ENCODE measurements around the gene TMC8. TPM values are rescaled to one million over a fixed set of nuclear protein-coding genes. Genes with fewer than 3 reads are reported as not detected.

TMC8 gene
- polyA plus RNA-seq, 1 experiment = not detected

DNA sequence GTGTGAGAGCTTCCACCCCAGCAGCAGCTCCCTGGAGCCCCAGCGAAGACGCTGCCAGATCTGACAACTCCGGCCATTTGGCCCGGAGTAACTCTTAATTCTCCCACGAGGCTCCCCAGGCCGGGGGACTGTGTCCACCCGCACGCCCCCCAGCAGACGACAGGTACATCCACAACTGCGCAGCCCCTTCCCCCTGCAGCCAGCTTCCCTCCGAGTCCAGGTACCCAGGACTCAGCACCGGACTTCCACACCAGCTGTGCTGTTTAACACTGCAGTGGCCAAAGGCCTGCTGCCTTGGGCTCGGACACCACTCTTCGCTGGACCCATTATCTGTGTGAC is 45.0 kb downstream of the TMC8 start:
- TF ChIP-seq CTCF (IDR thresholded peaks at IDR 0.05; ENCODE audit: low read depth, low read length) = no peak
- Histone ChIP-seq H3K27me3 (ENCODE audit: control insufficient read depth, insufficient read depth, low read length) (no peaks in the 10 kb centered on the region), H3K27ac (ENCODE audit: low read depth, low read length) (no peak overlapping the region), H3K9me3 (ENCODE audit: control insufficient read depth, insufficient read depth, low read length) (peaks cover 3% of the 10 kb centered on the region; the same call in 1 of the 2 replicates), H3K4me3 (ENCODE audit: low read depth, low read length) (no peak overlapping the region)
- DNase-seq (ENCODE audit: low read depth, low spot score) = no peak
- CTCF ChIA-PET = interaction anchor here (0.9 to 2.1 kb wide), 5 partner anchors 10 to 65 kb away, joined by 3 to 13 read pairs (median 5); partner anchors contain the start of genes AFMID and TK1
- POLR2A ChIA-PET = no interaction called here

DNA sequence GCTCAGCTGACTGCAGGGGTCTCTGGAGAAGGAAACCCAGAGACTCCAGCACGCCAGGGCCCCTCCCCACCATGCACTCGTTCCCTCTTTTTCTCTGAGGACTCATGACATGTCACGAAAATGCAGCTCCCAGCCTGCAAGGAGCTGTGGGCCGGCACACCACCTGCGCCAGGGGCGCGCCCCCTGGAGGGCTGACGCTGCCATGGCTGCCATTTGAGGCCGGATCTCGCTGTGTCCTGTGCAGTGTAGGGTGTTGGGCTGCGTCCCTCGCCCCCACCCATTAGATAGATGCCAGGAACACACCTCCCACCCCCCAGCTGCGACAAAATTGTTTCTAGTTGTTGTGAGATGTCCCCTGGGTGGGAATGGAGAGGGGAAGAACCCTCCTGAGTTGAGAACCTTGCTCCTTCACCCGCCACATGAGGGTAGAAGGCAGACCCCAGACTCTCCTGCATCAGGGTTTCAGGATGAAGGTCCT is 46.0 kb downstream of the TMC8 start:
- no peaks in the 10 kb centered on the region for H3K27me3 ChIP-seq (ENCODE audit: control insufficient read depth, insufficient read depth, low read length)
- peaks cover 3% of the 10 kb centered on the region; the same call in 1 of the 2 replicates for H3K9me3 ChIP-seq (ENCODE audit: control insufficient read depth, insufficient read depth, low read length)
- no peak for DNase-seq (ENCODE audit: low read depth, low spot score)
- no peak overlapping the region for H3K27ac ChIP-seq (ENCODE audit: low read depth, low read length)
- ChIA-PET POLR2A (no interaction called here), CTCF (interaction anchor here (0.6 to 1.8 kb wide), 10 partner anchors 10 to 1596 kb away, joined by 3 to 31 read pairs (median 4); partner anchors contain the start of genes AFMID and TK1)
- H3K4me3 ChIP-seq (ENCODE audit: low read depth, low read length) = no peak overlapping the region
- TF ChIP-seq CTCF (IDR thresholded peaks at IDR 0.05; ENCODE audit: low read depth, low read length) = peak; percentile 95

DNA sequence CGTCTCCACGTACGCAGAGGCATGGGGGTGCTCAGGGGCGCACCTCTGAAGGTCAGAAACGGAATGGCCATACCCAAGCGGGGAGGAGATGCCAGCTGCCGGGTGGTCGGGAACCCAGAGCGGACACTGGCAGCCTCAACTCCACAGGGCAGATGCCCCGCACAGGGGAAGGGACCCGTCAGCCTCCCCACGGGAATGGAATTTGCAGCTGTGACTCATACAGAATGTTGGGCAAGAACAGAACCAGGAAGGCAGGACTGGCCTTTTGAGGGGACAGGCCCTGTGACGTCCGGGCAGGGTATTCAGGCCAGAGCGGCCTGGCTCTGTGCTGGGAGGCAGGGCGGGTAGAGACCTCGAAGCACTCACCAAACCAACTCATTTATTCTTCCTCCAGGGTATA is 48.8 kb downstream of the TMC8 start:
- Histone ChIP-seq H3K9me3 (ENCODE audit: control insufficient read depth, insufficient read depth, low read length) (peaks cover 3% of the 10 kb centered on the region; the same call in 1 of the 2 replicates), H3K4me3 (ENCODE audit: low read depth, low read length) (no peak overlapping the region), H3K27me3 (ENCODE audit: control insufficient read depth, insufficient read depth, low read length) (no peaks in the 10 kb centered on the region), H3K27ac (ENCODE audit: low read depth, low read length) (peak overlapping the region; percentile 61)
- ChIA-PET CTCF (interaction anchor here (0.9 kb wide), 1 partner anchor 8 kb away, joined by 3 read pairs; the partner anchor contains the start of gene AFMID), POLR2A (no interaction called here)
- peak; percentile 23 for DNase-seq (ENCODE audit: low read depth, low spot score)
- TF ChIP-seq CTCF (IDR thresholded peaks at IDR 0.05; ENCODE audit: low read depth, low read length) = no peak

DNA sequence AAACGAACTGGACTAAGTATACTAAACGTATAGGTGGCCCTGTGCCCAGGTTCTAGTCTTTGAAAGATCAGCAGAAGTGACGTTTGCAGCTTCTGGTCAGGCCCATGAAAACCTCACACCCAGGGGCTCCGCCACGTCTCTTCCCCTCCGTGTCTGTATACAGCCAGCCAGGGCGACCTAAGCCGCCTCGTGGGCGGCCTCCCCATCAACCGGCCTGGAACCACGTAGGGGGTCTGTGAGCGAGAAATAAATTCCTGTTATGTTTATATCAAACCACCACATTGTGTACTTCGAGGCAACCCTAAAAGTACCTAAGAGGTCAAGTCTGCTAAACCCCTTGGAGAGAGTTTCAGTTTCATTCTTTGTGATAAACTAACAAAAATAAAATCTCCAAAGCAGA is 49.5 kb downstream of the TMC8 start:
- CTCF ChIA-PET = interaction anchor here (0.5 kb wide), 1 partner anchor 11 kb away, joined by 3 read pairs; no protein-coding TSS in a partner anchor
- H3K4me3 ChIP-seq (ENCODE audit: low read depth, low read length) = peak overlapping the region; percentile 22
- H3K9me3 ChIP-seq (ENCODE audit: control insufficient read depth, insufficient read depth, low read length) = peaks cover 3% of the 10 kb centered on the region; the same call in 1 of the 2 replicates
- H3K27ac ChIP-seq (ENCODE audit: low read depth, low read length) = peak overlapping the region; percentile 61
- TF ChIP-seq CTCF (IDR thresholded peaks at IDR 0.05; ENCODE audit: low read depth, low read length) = no peak
- POLR2A ChIA-PET = no interaction called here
- no peak for DNase-seq (ENCODE audit: low read depth, low spot score)
- H3K27me3 ChIP-seq (ENCODE audit: control insufficient read depth, insufficient read depth, low read length) = no peaks in the 10 kb centered on the region

- TF ChIP-seq CTCF (IDR thresholded peaks at IDR 0.05; ENCODE audit: low read depth, low read length) = no peak
Observed at GRCh38 chr17:78180508-78180907, 49.9 kb downstream of the TMC8 start.

More at GRCh38 chr17:78180508-78180907, 49.9 kb downstream of the TMC8 start:
- H3K9me3 ChIP-seq (ENCODE audit: control insufficient read depth, insufficient read depth, low read length) = peaks cover 3% of the 10 kb centered on the region; the same call in 1 of the 2 replicates
- H3K27ac ChIP-seq (ENCODE audit: low read depth, low read length) = no peak overlapping the region
- H3K4me3 ChIP-seq (ENCODE audit: low read depth, low read length) = no peak overlapping the region
- ChIA-PET POLR2A (no interaction called here), CTCF (interaction anchor here (0.5 kb wide), 1 partner anchor 11 kb away, joined by 3 read pairs; no protein-coding TSS in a partner anchor)
- DNase-seq (ENCODE audit: low read depth, low spot score) = no peak
- no peaks in the 10 kb centered on the region for H3K27me3 ChIP-seq (ENCODE audit: control insufficient read depth, insufficient read depth, low read length)

All from AG04450 (cell line).